NCI-H146 (cell line): ENCODE results near the gene KCNC2.

ENCODE experiments used
- DNase-seq: peaks from one replicate; lab custom pipeline; 2025; lab: John Stamatoyannopoulos, UW

Gene KCNC2

DNA sequence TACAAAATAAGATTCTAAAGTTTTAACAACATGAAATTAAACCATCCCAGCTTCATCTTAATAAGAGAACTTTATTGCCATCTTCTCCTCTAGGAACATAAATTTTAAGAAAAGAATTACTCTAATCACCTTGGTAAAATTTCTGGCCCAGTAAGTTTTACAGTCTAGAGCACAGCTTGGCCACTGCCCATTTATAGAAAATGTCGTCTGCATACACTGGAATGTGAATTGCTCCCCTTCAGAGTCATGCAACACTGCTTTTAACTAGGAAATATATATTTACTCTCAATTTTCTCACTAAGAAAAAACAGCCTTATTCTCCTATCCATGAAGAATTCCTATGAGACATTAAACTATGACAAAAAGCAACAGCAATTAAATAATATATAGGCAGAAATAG, 48.2 kb downstream of the KCNC2 start:
- no peak for DNase-seq

DNA sequence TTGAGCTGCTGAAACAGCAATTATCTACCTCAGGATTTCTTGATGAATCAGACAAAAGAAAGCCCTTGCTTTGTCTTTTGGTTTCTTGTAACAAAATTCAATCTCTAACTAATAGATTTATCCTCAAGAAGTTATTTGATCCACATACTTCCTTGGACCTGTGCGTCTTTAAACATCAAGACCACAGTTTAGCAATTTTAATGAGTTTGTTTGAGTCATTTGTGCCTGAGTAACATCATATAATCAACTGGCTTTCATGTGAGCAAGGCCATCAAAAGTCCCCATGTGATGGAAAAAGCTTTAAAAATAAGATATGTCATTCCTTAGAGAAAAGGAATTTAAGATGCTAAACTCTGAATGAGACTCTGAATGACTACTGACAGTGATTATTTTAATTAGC, 52.3 kb downstream of the KCNC2 start:
- DNase-seq: no peak

DNA sequence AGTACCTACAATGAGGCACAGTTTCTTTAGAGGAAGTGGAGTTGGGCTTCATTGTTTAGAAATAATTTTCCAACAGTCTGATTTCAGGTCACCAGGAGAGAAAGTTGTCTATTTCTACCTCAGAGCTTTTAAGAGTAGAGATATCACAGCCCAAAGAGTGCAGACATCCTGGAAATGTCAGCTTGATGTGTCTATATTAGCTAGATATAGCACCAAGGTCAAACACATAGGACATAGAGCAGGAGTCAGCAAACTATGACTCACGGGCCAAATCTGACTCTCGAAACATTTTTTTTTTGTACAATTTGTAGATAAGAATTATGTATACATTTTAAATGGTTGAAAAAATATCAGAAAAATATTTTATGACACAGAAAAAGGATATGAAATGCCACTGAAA, 53.7 kb downstream of the KCNC2 start:
- no peak for DNase-seq

DNA sequence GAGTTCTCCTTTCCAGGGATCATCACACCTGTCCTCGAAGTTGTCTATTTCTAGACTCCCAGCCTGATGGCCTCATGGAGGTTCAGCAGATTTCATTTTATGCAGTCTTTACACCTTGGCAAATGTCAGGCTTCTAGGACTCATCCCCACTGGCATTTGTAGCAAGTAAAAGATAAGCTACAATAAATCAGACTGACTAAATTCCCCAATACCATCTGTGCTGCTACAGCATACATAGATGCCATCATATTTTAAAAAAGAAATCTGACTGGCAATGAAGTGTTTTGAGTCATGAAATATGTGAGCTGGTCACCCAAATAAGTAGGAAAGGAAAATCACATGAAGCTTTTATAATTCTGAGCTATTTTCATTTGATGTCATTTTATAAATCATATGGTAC, 55.3 kb downstream of the KCNC2 start:
- no peak for DNase-seq

DNA sequence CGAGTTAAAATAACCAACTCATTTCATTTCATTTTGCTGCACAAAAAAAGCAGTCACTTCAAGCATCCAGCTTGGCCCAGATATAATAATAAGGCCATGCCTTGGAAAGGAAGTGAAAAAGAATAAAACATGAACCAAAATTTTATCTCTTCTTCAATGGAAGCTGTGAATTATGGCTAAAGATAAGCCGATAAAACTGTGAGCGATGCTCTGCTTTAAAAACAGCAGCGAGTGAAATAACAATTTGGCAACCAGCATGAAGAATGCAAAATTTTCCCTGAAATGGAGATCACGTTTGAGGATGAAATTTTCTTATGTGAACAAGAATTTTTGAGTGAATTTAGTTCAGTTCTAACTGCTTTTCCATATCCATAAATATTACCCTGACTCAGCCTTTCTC, 70.4 kb downstream of the KCNC2 start:
- no peak for DNase-seq

DNA sequence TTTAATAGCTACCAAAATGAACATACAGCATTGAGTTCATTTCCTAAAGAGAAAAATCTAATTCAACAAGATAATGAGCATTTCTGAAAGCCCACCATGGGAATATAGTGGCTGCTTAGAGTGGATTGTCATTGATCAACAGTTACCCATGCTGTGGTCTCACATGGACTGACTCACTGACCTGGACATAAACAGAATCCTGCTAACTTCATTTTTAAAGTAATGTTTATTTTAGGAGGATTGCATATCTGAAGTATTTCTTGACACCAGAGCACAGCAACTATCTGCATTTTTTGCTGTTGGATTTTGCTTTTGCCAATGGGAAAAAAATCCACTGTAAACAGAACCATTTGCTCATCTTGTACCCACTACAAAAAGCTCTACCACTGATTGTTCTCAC, 71.7 kb downstream of the KCNC2 start:
- no peak for DNase-seq

DNA sequence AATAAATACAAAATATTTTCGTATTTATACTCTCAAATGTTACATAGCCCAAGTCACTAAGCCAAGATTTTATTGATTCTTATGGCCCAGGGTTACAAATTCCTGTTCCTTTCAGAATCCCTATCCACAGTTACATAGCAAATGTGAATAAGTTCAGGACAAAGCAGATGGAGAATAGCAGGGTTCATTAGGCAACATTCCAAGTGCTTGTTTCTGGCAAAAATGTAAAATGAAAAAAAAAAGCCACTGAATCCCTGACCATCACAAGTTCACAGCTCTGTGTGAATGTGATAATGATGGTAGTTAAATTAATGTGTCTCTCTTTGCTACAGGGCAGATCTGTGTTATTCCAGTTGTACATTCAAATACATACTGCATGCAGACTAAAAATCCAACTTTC, 74.6 kb downstream of the KCNC2 start:
- no peak for DNase-seq

DNA sequence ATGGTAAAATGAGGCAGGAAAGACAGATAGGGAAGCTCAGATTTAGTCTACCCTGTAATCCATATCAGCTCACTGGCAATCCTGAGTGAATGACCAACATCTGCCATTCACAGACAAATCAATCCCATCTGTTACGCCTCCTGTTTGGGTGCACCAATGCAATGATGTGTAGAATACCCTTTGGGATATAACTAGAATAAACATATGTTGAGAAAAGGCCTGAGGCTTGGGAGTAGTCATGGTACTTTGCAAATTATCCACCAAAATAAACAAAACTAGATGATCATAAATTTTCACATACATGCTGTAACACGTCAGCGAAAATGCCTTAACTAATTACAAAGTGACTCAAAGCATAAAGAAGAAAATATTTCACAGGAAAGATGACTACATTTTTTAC, 78.8 kb downstream of the KCNC2 start:
- no peak for DNase-seq

DNA sequence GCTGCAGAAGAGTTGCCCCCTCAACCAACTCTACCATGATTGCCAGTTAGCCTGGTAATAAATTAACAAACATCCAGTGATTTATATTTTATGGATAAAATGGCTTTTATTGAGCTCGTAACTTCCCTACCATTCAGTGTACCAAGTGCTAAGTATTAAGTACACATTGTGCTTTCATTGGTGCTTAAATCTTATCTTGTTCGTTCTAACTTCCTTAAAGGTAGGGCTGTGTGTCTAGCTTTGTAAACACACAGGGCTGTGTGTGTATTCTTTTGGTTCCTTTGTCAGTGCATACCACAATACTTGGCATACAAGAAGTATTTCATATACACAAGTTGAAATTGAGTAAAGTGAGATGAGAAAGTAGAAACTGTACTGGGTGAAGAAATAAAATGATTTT, 80.4 kb downstream of the KCNC2 start:
- no peak for DNase-seq

DNA sequence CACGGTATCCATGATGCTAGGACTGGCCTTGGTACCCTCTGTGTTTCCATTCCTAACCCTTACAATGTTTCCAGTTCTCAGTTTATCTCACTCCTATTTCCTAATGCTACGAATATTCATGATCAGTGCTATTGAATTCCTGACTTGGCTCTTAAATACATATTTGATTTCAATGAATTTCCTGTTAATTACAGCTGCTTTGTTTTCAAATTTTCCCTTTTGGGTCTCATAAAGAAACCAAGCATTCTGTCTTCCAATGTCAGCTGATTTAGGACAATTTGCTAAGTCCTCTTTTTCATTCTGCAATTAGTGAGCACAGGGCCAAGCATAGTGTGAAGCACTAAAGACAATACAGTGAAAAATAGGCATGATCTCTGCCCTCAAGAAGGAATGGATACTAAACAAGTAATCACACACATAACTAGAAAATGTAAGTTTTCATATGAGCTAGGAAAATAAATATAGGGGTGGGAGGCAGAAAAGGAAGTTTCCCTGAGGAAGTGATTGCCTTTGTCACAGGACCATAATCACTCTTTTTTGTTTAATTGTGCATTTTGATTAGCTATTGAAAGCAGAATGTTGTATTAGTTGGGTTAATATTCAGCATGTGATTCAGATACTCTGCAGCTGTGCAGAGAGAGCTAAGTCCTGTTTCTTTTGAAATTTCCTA, 88.5 kb downstream of the KCNC2 start:
- DNase-seq: no peak

DNA sequence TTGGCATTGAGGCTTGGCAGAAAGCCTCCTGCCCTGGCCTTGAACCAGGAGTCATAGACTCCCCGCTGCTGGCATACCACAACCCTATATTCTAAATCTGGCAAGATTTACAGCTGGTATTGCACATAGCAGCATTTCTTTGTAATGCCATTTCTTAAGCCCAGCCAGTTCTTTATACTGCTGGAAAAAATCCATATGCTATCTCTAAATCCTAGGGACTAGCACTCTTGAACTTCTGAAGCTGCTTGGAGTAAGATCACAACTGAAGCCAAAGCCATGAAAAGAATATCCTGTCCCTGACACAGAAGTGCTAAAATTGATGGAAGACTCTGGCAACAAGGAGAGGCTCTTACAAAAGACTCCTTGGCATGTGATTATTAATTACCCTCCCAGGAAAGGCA, 89.3 kb downstream of the KCNC2 start:
- DNase-seq: no peak

DNA sequence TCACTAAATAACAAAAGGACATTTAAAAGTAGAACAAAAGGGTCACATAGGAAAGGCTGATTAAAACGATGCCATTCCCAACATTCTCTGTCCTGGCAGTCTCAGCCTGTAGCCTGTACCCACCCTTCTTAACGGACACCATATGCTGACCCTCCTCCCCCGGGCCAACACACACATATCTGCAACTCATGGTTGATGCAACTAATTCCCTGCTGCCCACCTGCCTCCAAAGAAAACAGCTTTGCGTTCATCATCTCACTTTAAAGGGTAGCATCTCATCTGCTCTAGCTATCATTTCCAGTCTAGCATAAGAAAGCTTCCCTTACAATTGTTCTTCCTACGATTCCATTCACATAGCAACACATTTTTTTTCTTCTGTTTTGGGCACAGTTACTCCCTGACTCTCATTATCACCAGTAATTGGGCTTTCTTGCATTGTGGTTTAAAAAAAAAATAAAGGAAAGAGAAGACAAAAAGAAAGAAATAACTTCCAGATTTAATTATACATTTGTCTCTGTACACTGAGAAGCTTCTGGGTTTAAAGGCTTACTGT, 92.9 kb downstream of the KCNC2 start:
- DNase-seq: no peak

DNA sequence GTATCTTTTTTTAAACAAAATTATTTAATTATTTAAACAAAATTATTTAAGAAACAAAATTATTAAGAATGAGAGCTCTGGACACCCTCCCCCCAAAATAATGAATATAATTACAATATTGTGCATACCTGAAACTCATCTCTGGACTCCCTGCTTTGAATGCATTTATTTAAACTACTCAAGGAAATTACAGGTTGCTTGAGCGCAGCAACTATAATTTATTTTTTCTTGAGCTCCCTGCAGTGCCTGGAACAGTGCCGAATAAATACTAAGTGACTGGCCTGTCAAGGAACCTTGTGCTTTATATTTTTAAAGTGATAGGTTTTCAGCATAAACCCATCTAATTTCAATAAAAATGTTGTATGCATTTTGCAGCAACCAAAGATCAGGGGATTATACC, 93.9 kb downstream of the KCNC2 start:
- DNase-seq: no peak

DNA sequence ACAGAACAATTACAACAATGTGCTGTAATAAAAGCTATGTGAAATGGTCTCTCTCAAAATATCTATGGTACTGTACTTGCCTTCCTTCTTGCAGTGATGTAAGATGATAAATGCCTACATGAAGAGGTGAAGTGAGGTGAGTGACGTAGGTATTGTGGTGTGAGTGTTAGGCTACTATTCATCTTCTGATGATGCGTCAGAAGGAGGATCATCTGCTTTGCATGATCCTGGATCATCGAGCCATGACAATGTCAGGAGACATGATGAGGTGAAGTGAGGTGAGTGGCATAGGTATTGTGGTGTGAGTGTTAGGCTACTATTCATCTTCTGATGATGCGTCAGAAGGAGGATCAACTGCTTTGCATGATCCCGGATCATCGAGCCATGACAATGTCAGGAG, 105.8 kb downstream of the KCNC2 start:
- no peak for DNase-seq

DNA sequence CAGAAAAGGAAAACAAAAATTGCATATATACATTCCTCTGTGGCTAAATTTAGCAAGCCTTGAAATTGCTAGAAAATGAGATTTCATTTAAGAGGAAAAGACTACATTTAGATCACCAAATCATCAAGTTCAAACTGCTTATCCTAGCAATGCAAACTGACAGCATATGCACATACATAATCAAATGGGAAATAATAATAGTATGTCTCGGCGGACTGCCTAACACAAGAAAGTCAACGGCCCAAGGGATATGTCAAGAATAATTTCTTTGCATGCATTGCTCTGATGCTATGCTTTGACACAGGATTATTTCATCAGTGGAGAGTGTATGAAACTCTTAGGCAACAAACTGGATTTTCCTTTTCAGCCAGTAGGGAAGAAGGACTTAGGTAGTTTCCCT, 107.9 kb downstream of the KCNC2 start:
- no peak for DNase-seq

DNA sequence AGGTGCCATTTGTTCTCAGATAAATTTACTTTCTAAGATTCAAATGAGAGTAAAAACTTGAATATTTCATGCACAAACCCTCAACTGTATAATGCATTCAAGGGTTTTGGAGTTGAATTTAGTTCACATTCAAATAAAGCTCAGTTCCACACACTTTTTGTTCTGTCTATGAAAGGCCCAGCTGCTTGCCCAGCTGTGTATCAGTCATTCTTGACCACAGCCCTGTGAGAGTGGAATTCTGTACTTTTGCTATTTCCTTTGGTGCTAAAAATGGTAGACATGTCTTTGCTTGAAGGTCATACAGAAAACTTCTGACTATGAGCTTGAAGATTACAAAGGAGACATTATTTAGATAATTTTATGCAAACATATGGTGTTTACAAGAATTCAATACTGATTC, 110.4 kb downstream of the KCNC2 start:
- no peak for DNase-seq

DNA sequence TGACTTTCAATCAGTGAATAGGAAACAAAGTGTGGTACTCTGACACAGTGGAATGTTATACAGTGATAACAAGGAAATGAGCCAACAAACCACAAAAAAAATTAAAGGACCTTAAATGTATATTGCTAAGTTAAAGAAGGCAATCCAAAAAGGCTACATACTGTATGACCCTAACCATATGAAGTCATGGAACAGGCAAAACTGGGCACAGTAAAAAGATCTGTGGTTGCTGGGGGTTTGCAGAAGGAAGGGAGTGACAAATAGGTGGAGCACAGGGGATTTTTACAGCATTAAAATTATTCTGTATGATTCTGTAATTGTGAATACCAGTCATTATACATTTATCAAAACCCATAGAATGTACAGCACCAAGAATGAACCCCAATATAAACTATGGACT, 112.6 kb downstream of the KCNC2 start:
- no peak for DNase-seq

DNA sequence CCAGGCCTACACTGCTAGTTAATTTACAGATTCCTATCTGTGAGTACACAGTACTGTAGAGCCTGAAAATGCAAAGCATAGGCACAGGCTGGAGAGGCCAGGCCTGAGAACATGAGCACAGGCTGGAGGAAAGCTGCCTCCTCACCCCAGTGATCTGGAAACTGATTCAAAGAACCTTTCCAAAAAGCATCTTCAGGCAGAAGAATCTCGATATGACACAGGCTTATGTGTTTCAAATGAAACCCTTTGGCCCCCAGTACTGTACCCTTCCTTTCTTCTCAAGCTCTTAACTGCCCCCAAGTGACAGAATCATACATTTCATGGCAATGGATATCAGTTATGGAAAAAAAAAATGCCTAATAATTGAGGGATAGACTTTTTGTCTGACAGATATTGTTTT, 122.0 kb downstream of the KCNC2 start:
- no peak for DNase-seq

DNA sequence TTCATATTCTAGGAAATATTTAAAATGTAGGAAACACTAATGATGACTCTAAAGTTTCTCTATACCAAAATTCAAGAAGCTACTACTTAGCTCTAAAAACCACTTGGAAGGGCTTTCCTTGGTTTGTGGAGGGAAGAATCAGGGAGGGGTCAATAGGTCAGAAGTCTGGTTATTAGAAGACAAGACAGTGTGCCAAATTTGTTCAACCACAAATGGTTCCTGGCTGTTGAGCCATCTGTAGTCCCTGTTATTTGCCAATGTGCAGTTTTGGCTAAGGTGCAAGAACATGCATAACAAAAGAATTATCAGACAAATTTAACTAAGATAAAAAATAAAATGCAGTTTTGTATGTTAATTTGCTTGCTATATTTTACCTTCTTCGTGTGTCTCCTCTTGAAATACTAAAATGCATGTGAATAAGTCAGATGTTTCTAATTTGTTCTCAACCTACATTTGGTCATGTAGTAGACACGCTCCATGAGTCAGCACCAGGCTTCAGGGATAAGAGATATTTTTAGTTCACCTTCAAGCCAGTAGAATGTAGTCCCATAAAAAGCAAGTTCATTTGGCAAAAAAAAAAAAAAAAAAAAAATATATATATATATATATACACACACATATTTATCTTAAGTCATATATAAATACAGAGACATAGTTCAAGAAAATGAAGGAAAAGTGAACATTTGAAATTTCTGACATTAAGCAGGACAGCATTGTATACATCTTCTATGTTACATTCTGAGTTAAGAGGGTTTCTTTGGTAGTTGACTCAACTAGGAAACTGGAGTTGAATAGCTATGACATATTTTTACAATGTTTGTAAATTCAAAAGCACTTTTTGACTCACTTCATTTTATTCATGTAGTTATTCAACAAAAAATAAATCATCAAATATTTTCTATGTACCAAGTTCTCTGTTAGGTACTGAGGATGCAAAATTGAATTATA, 123.3 kb downstream of the KCNC2 start:
- DNase-seq: no peak

DNA sequence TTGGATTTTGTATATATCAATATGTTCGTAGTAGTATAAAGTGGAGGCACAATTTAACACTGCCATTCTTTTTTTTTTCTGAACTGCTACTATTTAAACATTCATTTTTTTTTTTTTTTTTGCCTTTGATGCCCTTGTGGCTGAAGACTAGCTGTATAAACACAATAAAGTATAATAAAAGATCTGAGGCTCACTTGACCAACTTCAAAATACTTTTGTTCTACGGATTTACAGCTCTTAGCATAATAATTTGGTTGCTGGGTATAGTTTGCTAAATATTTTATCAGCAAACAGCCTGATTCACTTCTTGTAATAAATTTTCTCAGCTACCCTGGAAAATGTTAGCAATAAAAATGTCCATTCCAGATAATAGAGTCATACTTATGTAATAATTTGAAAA, 128.3 kb downstream of the KCNC2 start:
- DNase-seq: no peak

DNA sequence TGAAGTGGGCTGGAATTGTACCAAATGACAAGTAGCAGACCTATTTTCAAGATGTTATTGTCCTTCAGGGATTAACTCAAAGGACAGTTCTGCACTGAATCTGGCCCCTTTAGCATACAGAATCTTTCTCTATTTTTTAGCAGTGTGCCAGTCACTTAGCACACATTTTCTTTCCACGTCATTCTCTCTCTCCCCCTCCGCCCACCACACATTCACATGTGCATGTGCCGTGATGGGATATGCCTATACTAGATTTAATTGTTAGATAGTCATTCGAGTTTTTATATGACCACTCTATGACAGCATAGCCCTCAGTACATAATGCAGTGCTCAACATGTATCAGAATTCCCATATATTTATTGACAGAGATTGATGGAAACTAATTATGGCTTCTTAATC, 129.1 kb downstream of the KCNC2 start:
- no peak for DNase-seq

DNA sequence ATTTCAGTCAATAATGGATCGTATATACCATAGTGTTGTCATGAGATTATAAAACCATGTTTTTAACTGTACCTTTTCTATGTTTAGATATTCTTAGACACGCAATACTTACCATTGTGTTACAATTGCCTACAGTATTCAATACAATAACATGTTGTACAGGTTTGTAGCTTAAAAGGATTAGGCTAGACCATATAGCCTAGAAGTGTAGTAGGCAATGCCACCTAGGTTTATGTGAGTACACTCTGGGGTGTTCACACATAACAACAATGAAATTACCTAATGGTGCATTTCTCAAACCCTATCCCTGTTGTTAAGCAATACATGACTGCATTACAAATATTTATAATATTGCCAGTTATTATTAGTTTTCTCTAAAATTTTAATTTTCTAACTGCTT, 144.2 kb downstream of the KCNC2 start:
- DNase-seq: no peak

DNA sequence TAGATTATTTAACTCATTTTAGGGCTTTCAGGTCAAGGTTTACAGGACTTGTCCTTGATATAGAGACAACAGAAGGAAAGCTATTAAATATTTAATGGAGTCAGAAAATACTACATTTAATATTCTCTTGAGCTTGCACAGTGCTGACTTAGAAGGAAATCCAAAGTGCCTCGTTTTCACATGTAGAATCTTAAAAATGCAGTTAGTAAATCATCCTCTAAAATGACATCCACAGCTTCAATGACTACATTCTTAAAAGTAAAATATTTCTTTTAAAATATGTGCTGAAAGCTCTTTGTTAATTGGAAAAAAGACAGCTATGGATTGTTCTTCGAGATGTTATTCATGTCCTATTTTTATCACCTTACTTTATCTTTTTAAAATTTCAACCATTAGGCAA, 146.9 kb downstream of the KCNC2 start:
- no peak for DNase-seq
